Neural progenitor cell (in vitro differentiated cells): ENCODE data around the gene TUBB8. TPM values are rescaled to one million over a fixed set of nuclear protein-coding genes. Genes with fewer than 3 reads are reported as not detected.

Experiments used
- DNase-seq: peaks from one replicate; pipeline ENCODE4 v3.0.0-alpha.2; 2016; ENCODE audit warnings: low spot score
- H2AFZ ChIP-seq: fragments of 200-600 bp; sonication (generic); replicated peaks from 2 replicates; pipeline ENCODE4 v1.6.1; 2016; ENCODE audit warnings: antibody characterized with exemption
- H3F3A ChIP-seq: fragments of 200-600 bp; sonication (generic); 2 replicates; pipeline ENCODE4 v1.6.1; 2016; ENCODE audit warnings: antibody characterized with exemption, low read depth
- H3K27ac ChIP-seq: fragments of 200-600 bp; sonication (generic); 2 replicates; pipeline ENCODE4 v1.5.1; 2016; ENCODE audit warnings: mild to moderate bottlenecking
- H3K27me3 ChIP-seq: fragments of 200-600 bp; sonication (generic); 2 replicates; pipeline ENCODE4 v1.6.1; 2016; ENCODE audit warnings: mild to moderate bottlenecking, moderate library complexity
- H3K36me3 ChIP-seq: fragments of 200-600 bp; sonication (generic); 2 replicates; pipeline ENCODE4 v1.5.1; 2016
- H3K4me1 ChIP-seq: fragments of 200-600 bp; sonication (generic); 2 replicates; pipeline ENCODE4 v1.6.1; 2016; ENCODE audit warnings: mixed run types
- H3K4me2 ChIP-seq: fragments of 200-600 bp; sonication (generic); 2 replicates; pipeline ENCODE4 v1.6.1; 2016
- H3K4me3 ChIP-seq: fragments of 200-600 bp; sonication (generic); 2 replicates; pipeline ENCODE4 v1.5.1; 2016
- H3K79me2 ChIP-seq: fragments of 200-600 bp; sonication (generic); 2 replicates; pipeline ENCODE4 v1.6.1; 2016; ENCODE audit warnings: low read depth
- H3K9ac ChIP-seq: fragments of 200-600 bp; sonication (generic); 2 replicates; pipeline ENCODE4 v1.6.1; 2016
- H3K9me3 ChIP-seq: fragments of 200-600 bp; sonication (generic); 2 replicates; pipeline ENCODE4 v1.5.1; 2016; ENCODE audit warnings: low read depth
- H4K20me1 ChIP-seq: fragments of 200-600 bp; sonication (generic); 2 replicates; pipeline ENCODE4 v1.6.1; 2016; ENCODE audit warnings: low read depth
- H3K27ac Mint-ChIP-seq: 3 replicates; pipeline ENCODE4 v1.8.0; 2021; ENCODE audit warnings: mixed read lengths
- H3K27me3 Mint-ChIP-seq: 2 replicates; pipeline ENCODE4 v1.8.0; 2022; ENCODE audit warnings: low read depth, mild to moderate bottlenecking, inconsistent platforms, moderate library complexity, mixed read lengths; ENCODE audit not compliant: insufficient read depth
- H3K36me3 Mint-ChIP-seq: 3 replicates; pipeline ENCODE4 v1.8.0; 2021; ENCODE audit warnings: mixed read lengths
- H3K4me1 Mint-ChIP-seq: 3 replicates; pipeline ENCODE4 v1.8.0; 2021; ENCODE audit warnings: mixed read lengths
- H3K4me3 Mint-ChIP-seq: 3 replicates; pipeline ENCODE4 v1.8.0; 2021; ENCODE audit warnings: mild to moderate bottlenecking, moderate library complexity, mixed read lengths
- H3K9me3 Mint-ChIP-seq: 3 replicates; pipeline ENCODE4 v1.8.0; 2020; ENCODE audit warnings: mixed read lengths
- EZH2 ChIP-seq: fragments of 200-600 bp; sonication (generic); IDR thresholded peaks from 2 replicates; pipeline ENCODE4 v1.6.1; 2017; ENCODE audit warnings: antibody characterized with exemption, mild to moderate bottlenecking, moderate library complexity
- EZH2phosphoT487 ChIP-seq: fragments of 200-600 bp; sonication (generic); IDR thresholded peaks from 2 replicates; pipeline ENCODE4 v1.6.1; 2017; ENCODE audit warnings: antibody characterized with exemption
- total RNA-seq: library from RNA; depleted of rRNA; stranded (reverse); fragments of >200 nt; gene quantifications from 2 replicates; pipeline ENCODE4 v1.2.3, GENCODE V29; 2015; ENCODE audit warnings: low replicate concordance
- TF ChIP-seq, protein P1 (sequence below): fragments of 200-600 bp; sonication (generic); IDR thresholded peaks from 2 replicates; pipeline ENCODE4 v1.5.1; 2017; ENCODE audit warnings: antibody characterized with exemption, mild to moderate bottlenecking

Gene TUBB8
- total RNA-seq, 1 donor from 2014 or later: 4.3 TPM

DNA sequence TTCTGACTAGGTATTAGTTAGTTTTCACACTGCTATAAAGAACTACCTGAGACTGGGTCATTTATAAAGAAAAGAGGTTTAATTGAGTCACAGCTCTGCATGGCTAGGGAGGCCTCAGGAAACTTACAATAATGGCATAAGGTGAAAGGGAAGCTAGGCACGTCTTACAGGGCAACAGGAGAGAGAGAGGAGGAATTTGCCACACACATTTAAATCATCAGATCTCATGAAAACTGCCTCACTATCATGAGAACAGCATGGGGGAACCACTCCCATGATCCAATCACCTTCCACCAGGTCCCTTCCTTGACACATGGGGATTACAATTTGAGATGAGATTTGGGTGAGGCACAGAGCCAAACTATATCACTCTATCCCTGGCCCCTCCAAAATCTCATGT, 45.5 kb upstream of the TUBB8 start:
- peaks cover 5% of the 10 kb centered on the region for H3K36me3 Mint-ChIP-seq
- Histone ChIP-seq H3K9me3 (no peaks in the 10 kb centered on the region), H3K4me1 (no peaks in the 10 kb centered on the region), H3F3A (no peaks in the 10 kb centered on the region), H2AFZ (no peak overlapping the region), H3K9ac (no peak overlapping the region), H3K36me3 (no peaks in the 10 kb centered on the region), H3K4me3 (no peak overlapping the region), H3K4me2 (no peak overlapping the region), H3K27ac (no peak overlapping the region), H3K79me2 (no peaks in the 10 kb centered on the region), H4K20me1 (no peaks in the 10 kb centered on the region), H3K27me3 (no peaks in the 10 kb centered on the region)
- H3K9me3 Mint-ChIP-seq: peaks cover 32% of the 10 kb centered on the region
- H3K4me1 Mint-ChIP-seq: no peaks in the 10 kb centered on the region
- H3K4me3 Mint-ChIP-seq: no peak overlapping the region
- H3K27ac Mint-ChIP-seq: no peak overlapping the region
- H3K27me3 Mint-ChIP-seq: no peaks in the 10 kb centered on the region
- no peak for TF ChIP-seq EZH2phosphoT487
- TF ChIP-seq, protein P1, sequence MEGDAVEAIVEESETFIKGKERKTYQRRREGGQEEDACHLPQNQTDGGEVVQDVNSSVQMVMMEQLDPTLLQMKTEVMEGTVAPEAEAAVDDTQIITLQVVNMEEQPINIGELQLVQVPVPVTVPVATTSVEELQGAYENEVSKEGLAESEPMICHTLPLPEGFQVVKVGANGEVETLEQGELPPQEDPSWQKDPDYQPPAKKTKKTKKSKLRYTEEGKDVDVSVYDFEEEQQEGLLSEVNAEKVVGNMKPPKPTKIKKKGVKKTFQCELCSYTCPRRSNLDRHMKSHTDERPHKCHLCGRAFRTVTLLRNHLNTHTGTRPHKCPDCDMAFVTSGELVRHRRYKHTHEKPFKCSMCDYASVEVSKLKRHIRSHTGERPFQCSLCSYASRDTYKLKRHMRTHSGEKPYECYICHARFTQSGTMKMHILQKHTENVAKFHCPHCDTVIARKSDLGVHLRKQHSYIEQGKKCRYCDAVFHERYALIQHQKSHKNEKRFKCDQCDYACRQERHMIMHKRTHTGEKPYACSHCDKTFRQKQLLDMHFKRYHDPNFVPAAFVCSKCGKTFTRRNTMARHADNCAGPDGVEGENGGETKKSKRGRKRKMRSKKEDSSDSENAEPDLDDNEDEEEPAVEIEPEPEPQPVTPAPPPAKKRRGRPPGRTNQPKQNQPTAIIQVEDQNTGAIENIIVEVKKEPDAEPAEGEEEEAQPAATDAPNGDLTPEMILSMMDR: no peak
- TF ChIP-seq EZH2: no peak
- no peak for DNase-seq

DNA sequence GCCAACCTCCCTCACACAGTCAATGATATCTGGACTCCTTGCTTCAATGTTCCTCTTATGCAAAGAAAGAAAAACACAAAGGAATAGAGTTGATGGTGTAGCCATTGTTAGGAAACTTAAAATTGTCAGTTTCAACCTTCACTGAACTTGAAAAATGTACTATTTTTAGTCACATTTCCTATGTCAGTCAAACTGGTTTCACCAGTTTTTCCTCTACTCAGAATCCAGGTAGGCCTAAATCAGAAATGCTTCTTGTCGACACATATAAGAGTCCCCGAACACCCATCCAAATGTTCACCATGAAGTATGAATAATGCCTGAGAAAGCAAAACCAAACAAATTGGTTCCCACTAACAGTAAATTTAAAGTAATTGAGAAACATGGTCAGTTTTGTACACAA, 43.8 kb upstream of the TUBB8 start:
- DNase-seq: no peak
- no peak overlapping the region for H3K4me2 ChIP-seq
- H3K27ac ChIP-seq: no peak overlapping the region
- H4K20me1 ChIP-seq: no peaks in the 10 kb centered on the region
- H2AFZ ChIP-seq: no peak overlapping the region
- Mint-ChIP-seq H3K9me3 (peaks cover 23% of the 10 kb centered on the region), H3K27me3 (no peaks in the 10 kb centered on the region), H3K27ac (no peak overlapping the region), H3K4me3 (no peak overlapping the region), H3K36me3 (peaks cover 5% of the 10 kb centered on the region), H3K4me1 (no peaks in the 10 kb centered on the region)
- TF ChIP-seq, protein P1: no peak
- TF ChIP-seq EZH2 (no peak), EZH2phosphoT487 (no peak)
- no peaks in the 10 kb centered on the region for H3K4me1 ChIP-seq
- no peaks in the 10 kb centered on the region for H3K36me3 ChIP-seq
- H3K4me3 ChIP-seq: no peak overlapping the region
- H3K9me3 ChIP-seq: no peaks in the 10 kb centered on the region
- H3K27me3 ChIP-seq: no peaks in the 10 kb centered on the region
- H3K9ac ChIP-seq: no peak overlapping the region
- H3K79me2 ChIP-seq: no peaks in the 10 kb centered on the region
- H3F3A ChIP-seq: no peaks in the 10 kb centered on the region

DNA sequence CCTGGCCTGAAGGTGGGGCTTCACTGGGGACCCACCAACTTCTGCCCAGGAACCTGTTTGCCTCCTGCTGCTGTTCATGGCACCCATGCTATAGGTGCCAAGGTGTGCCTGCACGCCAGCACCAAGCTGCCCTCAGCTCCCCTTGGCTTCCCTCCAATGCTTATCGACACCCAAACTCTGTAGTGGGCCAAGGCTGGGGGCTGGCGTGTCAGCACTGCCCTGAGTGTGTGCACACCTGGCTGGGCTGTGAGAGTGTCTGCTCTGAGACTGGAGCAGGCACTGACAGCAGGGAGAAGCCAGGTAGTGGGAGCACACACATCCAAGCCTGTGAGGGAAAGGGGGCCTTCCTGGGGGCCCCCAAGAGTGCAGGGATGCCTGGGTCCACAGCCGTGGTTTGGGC, 43.1 kb upstream of the TUBB8 start:
- Histone ChIP-seq H3F3A (no peaks in the 10 kb centered on the region), H3K79me2 (no peaks in the 10 kb centered on the region), H3K4me1 (no peaks in the 10 kb centered on the region), H2AFZ (no peak overlapping the region), H4K20me1 (no peaks in the 10 kb centered on the region), H3K36me3 (no peaks in the 10 kb centered on the region), H3K9ac (no peak overlapping the region), H3K4me3 (no peak overlapping the region), H3K27ac (no peak overlapping the region), H3K4me2 (no peak overlapping the region), H3K27me3 (no peaks in the 10 kb centered on the region), H3K9me3 (no peaks in the 10 kb centered on the region)
- Mint-ChIP-seq H3K36me3 (peaks cover 5% of the 10 kb centered on the region), H3K9me3 (peaks cover 20% of the 10 kb centered on the region), H3K4me1 (no peaks in the 10 kb centered on the region), H3K27me3 (no peaks in the 10 kb centered on the region), H3K27ac (no peak overlapping the region), H3K4me3 (no peak overlapping the region)
- DNase-seq: no peak
- no peak for TF ChIP-seq EZH2phosphoT487
- no peak for TF ChIP-seq EZH2
- TF ChIP-seq, protein P1: no peak

DNA sequence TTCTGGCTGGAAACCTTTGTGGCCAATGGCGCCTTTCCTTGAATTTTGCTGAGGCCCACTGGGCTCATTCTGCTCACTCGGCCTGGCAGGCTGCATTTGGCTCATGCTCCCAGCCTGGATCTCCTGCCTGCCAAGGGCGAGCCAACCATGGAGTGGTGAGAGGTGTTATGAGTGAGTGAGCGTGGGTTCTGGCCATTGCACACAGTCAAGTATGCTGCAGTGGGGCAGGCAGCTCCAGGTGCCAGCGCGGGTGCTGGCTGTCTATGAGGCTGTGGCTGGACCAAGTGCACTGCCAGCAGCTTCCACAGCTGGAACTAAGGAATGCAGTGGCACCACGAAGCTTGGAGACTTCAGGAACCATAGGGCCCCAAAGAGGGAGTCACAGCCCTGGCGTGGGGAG, 42.2 kb upstream of the TUBB8 start:
- Histone ChIP-seq H3F3A (no peaks in the 10 kb centered on the region), H3K4me3 (no peak overlapping the region), H2AFZ (no peak overlapping the region), H3K9ac (no peak overlapping the region), H4K20me1 (no peaks in the 10 kb centered on the region), H3K9me3 (no peaks in the 10 kb centered on the region), H3K79me2 (no peaks in the 10 kb centered on the region), H3K4me2 (no peak overlapping the region), H3K27ac (no peak overlapping the region), H3K36me3 (no peaks in the 10 kb centered on the region), H3K27me3 (no peaks in the 10 kb centered on the region), H3K4me1 (no peaks in the 10 kb centered on the region)
- DNase-seq: no peak
- no peak overlapping the region for H3K4me3 Mint-ChIP-seq
- peaks cover 2% of the 10 kb centered on the region for H3K36me3 Mint-ChIP-seq
- peaks cover 14% of the 10 kb centered on the region for H3K9me3 Mint-ChIP-seq
- no peak overlapping the region for H3K27ac Mint-ChIP-seq
- H3K27me3 Mint-ChIP-seq: no peaks in the 10 kb centered on the region
- TF ChIP-seq EZH2phosphoT487 (no peak), EZH2 (no peak)
- TF ChIP-seq, protein P1: no peak
- H3K4me1 Mint-ChIP-seq: no peaks in the 10 kb centered on the region
